GM12892 (cell line): ENCODE results near the gene GNA12.

Experiments used
- POLR2A ChIP-seq: IDR thresholded peaks from 2 replicates; pipeline ENCODE4 v1.6.1; 2011; ENCODE audit warnings: low read depth, low read length, control low read depth
- POLR2AphosphoS5 ChIP-seq: IDR thresholded peaks from 2 replicates; pipeline ENCODE4 v1.6.1; 2011; ENCODE audit warnings: low read depth, low read length, control low read depth
- TAF1 ChIP-seq: IDR thresholded peaks from 2 replicates; pipeline ENCODE4 v1.6.1; 2011; ENCODE audit warnings: low read depth, mild to moderate bottlenecking, control low read depth, low read length, borderline replicate concordance

DNA sequence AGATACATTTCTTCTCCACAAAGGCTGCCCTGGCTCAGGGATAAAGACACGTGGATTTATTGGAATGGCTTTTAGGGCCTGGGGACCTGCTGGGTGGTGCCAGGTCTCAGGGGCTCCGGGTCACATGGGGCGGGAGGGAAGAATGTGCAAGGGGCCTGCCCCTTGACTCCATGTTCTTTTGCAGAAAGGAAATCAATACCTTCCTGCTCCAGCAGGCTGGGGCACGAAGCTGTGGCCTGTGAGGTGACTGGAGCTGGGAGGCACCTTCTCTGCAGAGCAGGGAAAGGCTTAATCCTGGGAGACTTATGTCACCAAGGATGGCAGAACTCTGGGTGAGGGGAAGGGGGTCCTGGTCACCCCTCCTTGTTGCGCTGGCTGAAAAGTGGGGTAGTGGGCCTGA, 42.3 kb upstream of the GNA12 start:
- TF ChIP-seq POLR2A (no peak), TAF1 (no peak), POLR2AphosphoS5 (no peak)
